ENCODE measurements around the gene RTP3.

Gene RTP3

DNA sequence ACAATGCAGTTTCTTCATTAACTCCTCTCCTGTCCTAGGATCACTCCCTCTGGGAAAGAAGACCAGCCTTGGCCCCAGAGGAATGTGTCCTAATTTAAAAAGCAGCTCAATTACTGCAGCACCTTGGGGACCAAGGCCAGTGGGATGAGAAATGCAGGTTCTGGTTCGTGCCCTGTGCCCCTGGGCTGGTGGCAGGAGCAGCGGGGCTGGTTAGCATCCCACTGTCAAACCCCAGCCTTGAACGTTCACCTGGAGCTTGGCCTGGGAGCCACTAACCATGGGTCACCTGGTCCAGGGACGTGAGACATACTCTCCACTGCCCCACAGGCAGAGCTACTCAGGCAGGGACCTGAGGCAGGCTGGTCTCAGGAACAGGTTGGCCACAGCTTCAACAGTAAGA is 8.4 kb upstream of the RTP3 start:
- TF ChIP-seq CREB1 (IDR thresholded peaks at IDR 0.05; ENCODE audit: low read depth) = no peak

- no peak for TF ChIP-seq ZBTB7A (IDR thresholded peaks at IDR 0.05; ENCODE audit: low read depth)
- TF ChIP-seq RAD21 (IDR thresholded peaks at IDR 0.05; ENCODE audit: low read depth) = no peak
- no peak for TF ChIP-seq YY1 (IDR thresholded peaks at IDR 0.05; ENCODE audit: low read depth)
- TF ChIP-seq, protein P1, sequence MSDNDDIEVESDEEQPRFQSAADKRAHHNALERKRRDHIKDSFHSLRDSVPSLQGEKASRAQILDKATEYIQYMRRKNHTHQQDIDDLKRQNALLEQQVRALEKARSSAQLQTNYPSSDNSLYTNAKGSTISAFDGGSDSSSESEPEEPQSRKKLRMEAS (IDR thresholded peaks at IDR 0.05) = no peak
- no peak for TF ChIP-seq FOXM1 (IDR thresholded peaks at IDR 0.05; ENCODE audit: borderline replicate concordance, low read depth)
- TF ChIP-seq, protein P2, sequence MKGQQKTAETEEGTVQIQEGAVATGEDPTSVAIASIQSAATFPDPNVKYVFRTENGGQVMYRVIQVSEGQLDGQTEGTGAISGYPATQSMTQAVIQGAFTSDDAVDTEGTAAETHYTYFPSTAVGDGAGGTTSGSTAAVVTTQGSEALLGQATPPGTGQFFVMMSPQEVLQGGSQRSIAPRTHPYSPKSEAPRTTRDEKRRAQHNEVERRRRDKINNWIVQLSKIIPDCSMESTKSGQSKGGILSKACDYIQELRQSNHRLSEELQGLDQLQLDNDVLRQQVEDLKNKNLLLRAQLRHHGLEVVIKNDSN (IDR thresholded peaks at IDR 0.05) = no peak
- no peak for TF ChIP-seq EGR1 (IDR thresholded peaks at IDR 0.05)
- TF ChIP-seq CREB1 (IDR thresholded peaks at IDR 0.05; ENCODE audit: low read depth) = no peak
- TF ChIP-seq TCF12 (IDR thresholded peaks at IDR 0.05; ENCODE audit: low read depth) = no peak
- no peak for TF ChIP-seq REST (IDR thresholded peaks at IDR 0.05; ENCODE audit: low read depth)
- TF ChIP-seq TEAD4 (IDR thresholded peaks at IDR 0.05) = no peak
- no peak for TF ChIP-seq EP300 (IDR thresholded peaks at IDR 0.05; ENCODE audit: borderline replicate concordance)
- TF ChIP-seq TAF1 (IDR thresholded peaks at IDR 0.05; ENCODE audit: low read depth) = no peak
- TF ChIP-seq CEBPB (IDR thresholded peaks at IDR 0.05) = no peak
- TF ChIP-seq NFIC (IDR thresholded peaks at IDR 0.05) = no peak
These were observed 7.9 kb upstream of the RTP3 start for GRCh38 chr3:46489875-46490274.

DNA sequence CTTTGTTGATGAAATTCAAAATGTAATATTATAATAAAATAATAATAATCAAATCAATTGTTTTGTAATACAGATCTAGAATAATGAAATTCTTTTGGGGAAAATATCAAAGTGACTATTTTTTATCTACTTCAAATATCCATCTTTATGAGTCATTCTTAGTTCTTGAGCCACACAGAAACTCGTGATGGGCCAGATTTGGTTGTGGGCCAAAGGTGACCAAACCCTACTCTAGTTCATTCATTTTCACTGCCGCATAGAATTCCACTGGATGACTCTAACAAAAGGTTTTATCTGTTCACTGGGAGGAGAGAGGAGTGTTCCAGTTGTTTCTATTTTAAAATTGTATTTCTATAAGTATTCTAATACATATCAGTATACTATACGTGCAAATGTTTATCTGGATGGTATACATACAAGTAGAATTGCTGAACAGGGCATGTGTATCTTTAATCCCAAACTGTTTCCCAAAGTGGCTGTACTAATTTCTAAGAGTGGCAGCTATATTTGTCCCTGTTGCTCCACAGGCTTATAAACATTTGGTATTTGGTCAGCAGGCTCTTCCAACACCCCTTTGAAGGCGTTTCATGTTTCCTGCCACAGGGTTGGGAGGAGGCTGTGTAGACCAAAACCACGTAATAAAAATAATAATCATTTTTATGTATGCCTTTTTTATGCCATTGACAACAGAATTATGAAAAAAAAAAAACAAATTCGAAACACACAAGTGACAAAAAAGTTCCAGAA is 7.3 kb upstream of the RTP3 start:
- TF ChIP-seq TEAD4 (IDR thresholded peaks at IDR 0.05) (no peak), CREB1 (IDR thresholded peaks at IDR 0.05; ENCODE audit: low read depth) (no peak), YY1 (IDR thresholded peaks at IDR 0.05; ENCODE audit: low read depth) (no peak), REST (IDR thresholded peaks at IDR 0.05; ENCODE audit: low read depth) (no peak), FOXM1 (IDR thresholded peaks at IDR 0.05; ENCODE audit: borderline replicate concordance, low read depth) (no peak), RAD21 (IDR thresholded peaks at IDR 0.05; ENCODE audit: low read depth) (no peak), TCF12 (IDR thresholded peaks at IDR 0.05; ENCODE audit: low read depth) (no peak), EGR1 (IDR thresholded peaks at IDR 0.05) (no peak), NFIC (IDR thresholded peaks at IDR 0.05) (no peak)
- TF ChIP-seq, protein P2 (IDR thresholded peaks at IDR 0.05) = no peak

GRCh38 chr3:46491089-46492070 is 6.4 kb upstream of the RTP3 start:
- TF ChIP-seq YY1 (IDR thresholded peaks at IDR 0.05; ENCODE audit: low read depth) = no peak
- TF ChIP-seq CREB1 (IDR thresholded peaks at IDR 0.05; ENCODE audit: low read depth) = no peak
- no peak for TF ChIP-seq FOXM1 (IDR thresholded peaks at IDR 0.05; ENCODE audit: borderline replicate concordance, low read depth)
- TF ChIP-seq EGR1 (IDR thresholded peaks at IDR 0.05) = no peak
- no peak for TF ChIP-seq EP300 (IDR thresholded peaks at IDR 0.05; ENCODE audit: borderline replicate concordance)
- TF ChIP-seq, protein P1 (IDR thresholded peaks at IDR 0.05) = no peak
- TF ChIP-seq CEBPB (IDR thresholded peaks at IDR 0.05) = no peak
- TF ChIP-seq REST (IDR thresholded peaks at IDR 0.05; ENCODE audit: low read depth) = no peak
- no peak for TF ChIP-seq ZBTB7A (IDR thresholded peaks at IDR 0.05; ENCODE audit: low read depth)
- TF ChIP-seq TEAD4 (IDR thresholded peaks at IDR 0.05) = no peak
